SK-N-MC (cell line): Measurements from ENCODE around the gene CAMK2A.

Source experiments
- EZH2 ChIP-seq: fragments of 200-600 bp; sonication (generic); IDR thresholded peaks from one replicate; pipeline ENCODE4 v1.6.1; 2017; ENCODE audit warnings: antibody characterized with exemption
- FOXP2 ChIP-seq: optimal IDR thresholded peaks from 2 replicates; pipeline ENCODE3; 2011; ENCODE audit warnings: mild to moderate bottlenecking, moderate library complexity; ENCODE audit not compliant: insufficient read depth; ENCODE audit errors: extremely low read length, control extremely low read depth
- POLR2AphosphoS5 ChIP-seq: IDR thresholded peaks from 2 replicates; pipeline ENCODE4 v1.6.1; 2012; ENCODE audit warnings: mild to moderate bottlenecking, low read depth, low read length, borderline replicate concordance

- TF ChIP-seq FOXP2 = no peak
- TF ChIP-seq POLR2AphosphoS5 = no peak
- TF ChIP-seq EZH2 = no peak
These were observed 43.8 kb downstream of the CAMK2A start for GRCh38 chr5:150245808-150246207.
